NCI-H460 (cell line): ENCODE measurements around the gene PPP2R3B. TPM values are rescaled to one million over a fixed set of nuclear protein-coding genes. Genes with fewer than 3 reads are reported as not detected.
"Not testable (repeated sequence)": the region's sequence is repeated elsewhere in the genome, so short reads cannot be mapped to it uniquely, and the experiment has no call there.

ENCODE experiments used
- DNase-seq: peaks from one replicate; pipeline ENCODE4 v3.0.0-alpha.2; 2016; ENCODE audit warnings: low read depth; ENCODE audit errors: extremely low read depth
- total RNA-seq: library from RNA; depleted of rRNA; stranded (reverse); fragments of >200 nt; shearing (Covaris generic); gene quantifications from 2 replicates; pipeline ENCODE4 v1.2.3, GENCODE V29; 2014

PPP2R3B gene
- total RNA-seq, 1 experiment from 2014 or later = 38.1 TPM

- DNase-seq = no peak
Observed at GRCh38 chrX:356385-357034, 30.2 kb downstream of the PPP2R3B start.

- DNase-seq = no peak
Observed at GRCh38 chrX:355329-356050, 31.2 kb downstream of the PPP2R3B start.

DNA sequence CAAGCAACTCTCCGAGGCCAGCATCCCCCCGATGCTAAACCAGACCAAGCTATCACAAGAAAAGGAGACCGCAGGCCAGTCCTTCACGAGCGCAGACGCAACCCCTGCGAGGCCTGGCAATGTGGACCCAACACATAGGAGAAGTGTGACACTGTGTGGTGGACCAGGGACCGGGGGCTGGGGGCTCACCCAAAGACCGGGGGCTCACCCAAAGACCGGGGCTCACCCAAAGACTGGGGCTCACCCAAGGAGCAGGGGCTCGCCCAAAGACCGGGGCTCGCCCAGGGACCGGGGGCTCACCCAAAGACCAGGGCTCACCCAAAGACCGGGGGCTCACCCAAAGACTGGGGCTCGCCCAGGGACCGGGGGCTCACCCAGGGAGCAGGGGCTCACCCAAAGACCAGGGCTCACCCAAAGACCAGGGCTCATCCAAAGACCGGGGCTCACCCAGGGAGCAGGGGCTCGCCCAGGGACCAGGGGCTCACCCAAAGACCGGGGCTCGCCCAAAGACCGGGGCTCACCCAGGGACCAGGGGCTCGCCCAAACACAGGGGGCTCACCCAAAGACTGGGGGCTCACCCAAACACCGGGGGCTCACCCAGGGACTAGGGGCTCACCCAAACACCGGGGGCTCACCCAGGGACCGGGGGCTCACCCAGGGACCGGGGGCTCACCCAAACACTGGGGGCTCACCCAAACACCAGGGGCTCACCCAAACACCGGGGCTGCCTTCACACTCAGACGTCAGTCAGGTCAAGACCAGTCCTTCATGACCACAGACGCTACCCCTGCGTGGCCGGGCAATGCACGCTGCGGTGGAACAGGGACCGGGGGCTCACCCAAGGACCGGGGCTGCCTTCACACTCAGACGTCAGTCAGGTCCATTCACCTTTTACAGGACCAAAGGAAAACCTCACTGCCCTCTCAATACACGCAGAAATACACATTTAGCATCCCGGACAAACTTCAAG, 32.9 kb downstream of the PPP2R3B start:
- DNase-seq = no peak

- DNase-seq = no peak
Observed at GRCh38 chrX:352582-353314, 34.0 kb downstream of the PPP2R3B start.

GRCh38 chrX:352181-352580, 34.5 kb downstream of the PPP2R3B start:
- DNase-seq = no peak

DNA sequence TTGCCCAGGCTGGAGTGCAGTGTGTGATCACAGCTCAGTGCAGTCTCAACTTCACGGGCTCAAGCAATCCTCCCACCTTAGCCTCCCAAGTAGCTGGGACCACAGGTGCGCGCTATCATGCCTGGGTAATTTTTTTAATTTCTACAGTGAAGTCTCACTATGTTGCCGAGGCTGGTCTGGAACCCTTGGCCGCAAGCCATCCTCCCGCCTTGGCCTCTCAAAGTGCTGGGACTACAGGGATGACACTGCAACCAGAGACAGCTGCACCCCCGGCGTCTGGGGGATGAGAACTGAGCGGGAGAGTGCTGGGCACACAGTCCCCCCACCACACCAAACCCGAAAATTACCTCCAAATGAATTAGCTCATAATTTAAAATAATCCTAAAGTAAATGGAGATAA, 35.0 kb downstream of the PPP2R3B start:
- DNase-seq = no peak

DNA sequence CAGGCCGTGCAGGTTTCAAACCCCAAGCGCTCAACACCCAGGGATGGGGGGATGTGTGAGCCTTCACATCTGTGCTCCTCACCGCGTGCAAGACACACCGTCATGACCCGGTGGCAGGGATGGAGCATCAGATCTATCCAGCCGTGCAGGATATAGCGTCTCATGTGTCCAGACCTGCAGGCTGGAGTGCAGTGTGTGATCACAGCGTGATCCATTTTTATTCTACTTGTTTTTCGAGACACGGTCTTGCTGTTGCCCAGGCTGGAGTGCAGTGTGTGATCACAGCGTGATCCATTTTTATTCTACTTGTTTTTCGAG, 35.4 kb downstream of the PPP2R3B start:
- DNase-seq = not testable (repeated sequence)

DNA sequence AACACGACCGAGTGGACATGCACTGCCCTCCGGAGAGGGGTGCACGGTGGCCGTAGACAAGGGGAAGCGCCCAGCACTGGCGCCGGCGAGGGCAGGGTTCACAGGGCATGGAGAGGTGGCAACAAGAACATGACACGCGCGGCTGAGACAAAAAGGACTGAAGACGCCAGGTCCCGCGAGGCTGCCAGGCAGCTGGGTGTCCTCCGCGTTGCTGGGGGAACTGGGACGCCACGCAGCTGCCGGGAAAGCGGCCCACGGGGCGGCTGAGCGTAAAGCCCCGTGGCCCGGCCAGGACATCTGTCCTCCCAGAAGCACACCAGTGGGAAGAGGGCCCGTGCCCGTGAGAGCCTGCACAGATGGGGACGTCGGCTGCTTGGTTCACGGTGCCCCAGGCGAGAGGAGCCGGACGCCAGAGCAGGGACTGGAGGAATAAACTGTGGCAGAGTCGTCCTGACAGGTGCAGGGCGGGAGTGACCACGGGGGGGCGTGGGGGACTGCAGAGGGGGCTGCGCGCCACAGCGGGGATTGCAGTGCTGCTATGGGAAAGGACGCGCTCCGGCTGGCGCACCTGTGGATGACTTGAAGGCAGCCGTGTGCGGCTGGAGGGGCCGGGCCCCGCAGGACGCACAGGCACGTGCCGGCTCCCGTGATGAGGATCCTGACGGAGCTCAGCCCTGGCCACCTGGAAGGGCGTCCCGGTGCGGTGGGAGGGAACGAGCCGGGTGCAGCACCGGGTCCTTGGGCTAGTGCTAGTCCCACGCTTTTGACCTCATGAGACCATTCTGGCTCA, 36.0 kb downstream of the PPP2R3B start:
- no peak for DNase-seq

GRCh38 chrX:350148-350533, 36.6 kb downstream of the PPP2R3B start:
- no peak for DNase-seq

DNA sequence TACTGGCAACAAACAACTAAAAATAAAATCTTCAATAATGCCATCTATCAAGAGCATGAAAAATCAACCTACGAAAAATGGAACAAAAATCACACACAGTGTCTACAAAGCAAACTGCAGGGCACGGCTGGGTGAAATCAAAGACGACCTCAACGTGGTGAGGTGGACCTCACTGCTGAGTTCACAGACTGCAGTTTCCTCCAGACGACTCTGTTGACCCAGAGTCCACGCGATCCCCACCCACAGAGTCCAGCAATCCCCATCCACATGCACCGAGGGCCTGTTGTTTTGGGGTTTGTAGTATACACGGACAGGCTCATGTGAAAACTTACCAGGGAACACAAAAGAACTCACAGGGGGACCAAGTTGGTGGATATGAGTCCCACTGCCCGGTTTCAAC, 37.0 kb downstream of the PPP2R3B start:
- DNase-seq = no peak

DNA sequence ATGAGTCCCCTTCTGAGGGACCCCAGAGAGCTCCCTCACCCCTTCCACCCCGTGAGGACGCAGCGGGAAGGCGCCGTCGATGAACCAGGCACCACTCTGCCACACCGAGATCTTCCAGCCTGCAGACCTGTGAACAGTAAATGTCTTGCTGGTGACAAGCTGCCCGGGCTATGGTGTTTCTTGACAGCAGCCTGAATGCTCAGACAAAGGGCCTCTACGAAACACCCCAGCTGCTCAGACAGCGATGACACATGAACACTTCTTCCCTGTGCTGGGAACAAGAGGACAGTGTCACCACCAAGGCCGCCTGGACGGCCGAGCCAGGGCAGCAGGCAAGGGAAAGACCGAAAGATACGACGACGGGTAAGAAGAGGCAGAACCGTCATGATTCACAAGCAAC, 37.5 kb downstream of the PPP2R3B start:
- DNase-seq = no peak

GRCh38 chrX:348461-349117, 38.1 kb downstream of the PPP2R3B start:
- no peak for DNase-seq

GRCh38 chrX:347351-348117, 39.2 kb downstream of the PPP2R3B start:
- no peak for DNase-seq

GRCh38 chrX:346034-346813, 40.5 kb downstream of the PPP2R3B start:
- DNase-seq = no peak

GRCh38 chrX:345020-345925, 41.4 kb downstream of the PPP2R3B start:
- DNase-seq = no peak

- DNase-seq = no peak
Observed at GRCh38 chrX:344371-344901, 42.3 kb downstream of the PPP2R3B start.
